Measurements from ENCODE around the gene PITPNC1.

PITPNC1 gene

DNA sequence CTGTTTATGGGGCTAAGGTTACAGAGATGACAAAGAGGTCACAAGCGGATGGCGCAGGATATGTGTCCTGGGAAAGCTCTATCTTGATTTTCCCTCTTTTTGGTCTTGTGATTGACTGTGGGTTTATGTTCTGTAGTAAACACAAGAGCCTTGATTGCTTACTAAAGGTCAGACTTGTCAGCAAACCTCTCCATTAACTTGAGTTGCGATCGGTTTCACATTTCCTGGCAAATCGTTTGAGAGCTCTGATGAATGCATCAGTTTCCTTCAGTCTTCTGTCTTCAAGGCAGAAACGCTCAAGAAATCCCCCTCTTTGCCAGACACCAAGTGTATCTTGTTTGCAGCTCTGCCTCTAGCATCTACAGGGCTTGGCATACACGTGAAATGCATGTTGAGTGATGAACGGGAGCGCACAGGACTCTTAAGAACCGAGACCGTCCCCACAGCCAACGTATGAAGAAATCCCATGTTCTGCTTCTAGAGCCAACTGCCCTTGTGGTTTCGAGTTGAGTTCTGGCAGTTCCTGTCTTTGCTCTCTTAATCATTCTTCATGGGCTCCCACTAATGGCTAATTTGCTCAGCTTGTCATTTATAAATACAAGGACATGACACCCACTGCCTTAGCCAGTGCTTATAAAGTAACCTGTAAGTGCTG lies 143.3 kb downstream of the PITPNC1 start:
- no peak for DNase-seq

DNA sequence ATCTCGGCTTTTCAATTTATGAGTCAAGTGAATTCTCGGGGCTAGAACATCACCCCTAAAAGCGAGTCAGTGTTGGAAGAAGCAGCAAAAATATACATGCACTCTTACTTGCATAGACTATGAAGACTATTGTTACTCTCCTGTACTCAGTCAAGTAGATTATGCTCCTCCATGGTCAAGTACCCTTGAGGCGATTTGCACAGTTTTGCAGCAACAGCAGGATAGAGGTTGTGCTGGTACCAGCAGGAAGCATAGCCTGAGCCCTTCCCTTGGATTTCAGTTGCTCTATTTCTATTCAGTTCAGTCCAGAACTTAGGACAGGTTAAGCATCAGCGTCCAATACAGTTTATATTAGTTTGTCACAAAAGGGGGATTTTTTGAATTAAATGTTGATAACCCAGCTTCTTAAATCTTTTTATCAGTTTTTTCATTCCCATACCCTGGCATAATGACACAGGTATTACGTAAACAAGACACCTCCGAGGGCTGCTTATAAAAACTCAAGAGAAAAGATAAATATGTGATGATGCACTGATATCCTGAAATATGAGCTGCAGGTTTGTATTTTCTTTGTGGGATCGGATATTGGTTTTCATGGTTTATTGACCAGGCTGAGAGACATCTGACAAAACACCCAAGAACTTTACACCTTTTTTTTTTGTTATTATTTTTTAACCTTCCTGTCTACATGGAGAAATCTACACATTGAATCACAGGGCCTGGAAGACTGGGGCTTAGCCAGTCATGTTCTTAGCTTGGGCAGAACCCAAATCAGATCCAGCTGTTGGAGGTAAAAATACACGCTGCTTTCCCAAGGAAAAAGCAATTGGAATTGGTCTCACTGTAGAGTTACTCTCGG lies 144.1 kb downstream of the PITPNC1 start:
- DNase-seq, result no peak

DNA sequence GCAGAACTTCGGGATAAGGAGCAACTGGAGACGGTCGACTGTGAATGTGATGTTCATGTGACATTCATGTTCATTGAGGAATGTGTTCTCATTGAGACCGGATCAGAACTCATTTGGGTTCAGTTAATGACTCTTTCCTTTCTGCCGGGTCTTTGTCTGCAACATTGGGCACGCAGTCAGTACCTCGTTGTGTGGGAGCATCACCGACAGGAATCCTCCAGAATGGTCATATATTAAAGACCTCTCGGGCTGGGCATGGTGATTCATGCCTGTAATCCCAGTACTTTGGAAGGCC lies 144.6 kb downstream of the PITPNC1 start:
- DNase-seq, result no peak

DNA sequence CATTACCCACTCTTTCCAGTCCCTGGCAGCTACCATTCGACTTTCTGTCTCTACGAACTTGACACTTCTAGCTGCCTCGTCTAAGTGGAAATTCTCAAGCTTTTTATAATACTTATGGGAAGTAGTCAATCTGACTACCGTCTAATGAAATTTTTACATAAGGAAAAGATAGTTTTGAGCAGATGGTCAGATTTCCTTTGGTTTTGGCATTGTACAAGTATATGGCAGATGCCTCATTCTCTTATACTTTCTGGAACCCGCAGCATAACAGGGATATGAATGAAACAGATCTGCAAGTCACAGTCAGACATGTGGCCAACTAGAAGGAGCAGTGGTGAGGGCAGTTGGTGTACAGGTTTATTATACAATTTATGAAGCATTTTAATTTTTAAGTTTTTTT lies 146.0 kb downstream of the PITPNC1 start:
- DNase-seq, result no peak

DNA sequence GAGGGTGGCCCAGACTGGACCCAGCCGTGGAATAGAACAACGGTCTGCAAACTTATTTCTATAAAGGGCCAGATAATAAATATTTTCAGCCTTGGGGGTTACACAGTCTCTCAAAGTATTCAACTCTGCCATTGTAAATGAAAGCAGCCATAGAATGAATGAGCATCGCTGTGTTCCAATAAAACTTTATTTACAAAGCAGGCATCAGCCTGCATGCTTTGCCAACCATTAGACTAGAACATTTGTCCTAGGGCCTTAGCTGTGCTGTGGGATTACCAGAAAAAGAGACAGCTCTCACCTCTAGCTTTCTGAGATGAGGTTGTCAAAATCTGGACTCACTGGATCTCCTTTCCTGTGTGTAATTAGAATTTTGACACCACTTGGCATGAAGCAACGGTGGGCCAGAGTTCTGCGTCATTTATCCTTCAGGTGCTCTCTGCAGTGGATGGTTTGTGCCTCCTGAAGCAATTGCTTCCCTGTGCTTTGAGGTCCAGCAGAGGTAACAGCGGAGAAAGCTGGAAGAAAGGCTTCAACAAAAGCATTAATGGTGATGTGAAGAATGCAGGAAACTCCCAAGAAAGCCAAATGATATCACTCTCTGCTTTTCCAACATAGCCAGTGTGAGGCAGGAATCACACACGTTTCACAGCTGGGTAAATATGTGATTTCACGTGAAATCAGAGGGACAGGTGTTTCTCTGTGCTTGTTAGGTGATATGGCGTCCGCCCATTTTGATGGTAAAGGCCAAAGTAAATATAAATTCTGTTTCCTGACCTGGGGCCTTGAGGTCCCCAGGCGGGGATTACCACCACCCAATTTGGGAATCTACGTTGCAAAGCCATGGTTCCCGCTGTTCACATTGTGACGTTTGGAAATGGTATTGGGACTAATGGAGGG lies 148.4 kb downstream of the PITPNC1 start:
- DNase-seq, result no peak

DNA sequence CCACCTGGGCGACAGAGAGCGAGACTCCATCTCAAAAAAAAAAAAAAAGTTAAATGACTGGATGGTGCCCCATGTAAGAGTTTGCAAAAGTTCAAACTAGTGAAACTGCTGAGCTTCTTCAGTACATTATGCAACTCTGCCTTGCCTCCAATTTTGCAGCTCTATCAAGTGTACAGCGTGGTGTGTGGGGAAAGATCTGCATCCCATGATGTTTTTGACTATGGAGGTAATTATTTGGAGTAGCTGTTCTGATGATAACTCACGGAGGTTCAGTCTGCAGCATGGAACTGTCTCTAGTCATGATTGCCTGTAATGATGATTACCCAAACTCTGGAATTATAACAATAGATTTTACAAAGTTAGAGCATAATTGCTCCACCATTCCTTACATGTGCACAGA lies 149.6 kb downstream of the PITPNC1 start:
- DNase-seq, result no peak

DNA sequence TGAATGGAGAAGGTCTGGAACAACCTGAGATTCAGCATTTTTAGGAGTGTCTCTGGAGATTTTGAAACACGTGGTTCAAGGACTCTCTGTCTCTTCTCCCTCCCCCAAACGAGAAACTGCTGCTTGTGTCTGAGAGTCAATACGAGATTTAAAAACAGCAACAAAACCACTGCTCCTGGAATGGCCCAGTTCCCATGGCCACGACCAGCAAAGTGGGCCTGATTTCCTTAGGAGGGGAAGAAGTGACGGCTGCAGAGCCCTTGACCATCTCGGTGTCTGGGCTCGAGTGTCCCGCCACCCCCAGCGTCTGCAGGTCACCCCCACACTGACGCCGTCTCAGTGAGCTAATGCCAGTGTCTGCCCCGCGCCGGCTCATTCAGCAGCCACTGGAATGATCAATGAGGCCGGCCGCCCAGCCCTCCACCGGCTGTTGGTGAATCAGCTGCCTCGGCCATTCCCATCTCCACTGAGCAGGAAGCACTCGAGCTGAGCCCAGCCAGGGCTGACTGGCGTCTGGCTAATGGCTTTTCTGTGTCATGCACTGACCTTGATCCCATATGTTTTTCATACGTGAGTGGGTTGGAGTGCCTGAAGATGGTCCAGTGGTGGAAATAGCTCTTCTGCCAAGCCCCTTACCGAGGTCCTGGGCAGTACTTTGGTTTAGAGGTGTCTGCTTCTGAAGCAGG lies 151.8 kb downstream of the PITPNC1 start:
- no peak for DNase-seq

DNA sequence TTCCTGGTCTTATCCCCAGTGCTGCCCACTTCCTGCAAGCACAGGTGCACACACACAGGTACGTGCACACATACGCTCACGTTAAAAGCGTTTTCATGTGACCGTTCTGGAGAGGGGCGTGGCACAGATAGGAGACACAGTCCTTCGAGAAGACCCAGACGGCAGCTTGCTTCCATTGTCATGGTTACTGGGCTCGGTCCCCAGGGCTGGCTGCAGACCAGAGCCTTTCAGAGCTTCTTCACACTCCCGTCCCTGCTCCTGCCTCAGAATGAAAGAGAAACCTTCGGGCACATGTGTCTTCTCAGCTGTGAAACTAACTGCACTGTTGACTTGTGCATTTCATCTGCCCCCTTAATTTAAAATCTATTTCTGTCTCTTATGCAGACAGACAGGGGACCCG lies 154.2 kb downstream of the PITPNC1 start:
- no peak for DNase-seq

DNA sequence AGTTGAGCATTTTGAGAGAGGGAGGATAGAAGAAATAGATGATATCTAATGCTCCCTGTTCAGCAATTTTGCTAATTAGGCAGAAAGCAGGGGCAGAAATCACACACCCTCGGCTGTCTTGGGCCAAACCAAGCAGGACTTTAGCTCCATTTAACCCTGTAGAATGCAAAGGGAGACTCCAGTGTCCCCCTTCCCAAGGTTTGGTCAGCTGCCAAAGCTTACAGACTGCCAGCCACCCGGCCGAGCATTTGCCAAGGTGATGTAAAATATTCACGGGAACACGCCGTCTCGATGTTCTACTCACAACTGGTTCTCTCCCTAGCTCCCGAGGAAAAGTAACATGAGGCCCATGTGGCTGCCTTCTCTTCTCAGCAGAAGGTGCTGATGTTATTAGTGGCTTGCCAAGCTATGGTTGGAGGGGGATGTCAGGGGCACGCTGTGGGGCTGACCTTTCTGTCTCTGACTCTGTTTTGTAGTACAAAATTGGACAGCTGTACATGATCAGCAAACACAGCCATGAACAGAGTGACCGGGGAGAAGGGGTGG lies 155.3 kb downstream of the PITPNC1 start:
- no peak for DNase-seq

DNA sequence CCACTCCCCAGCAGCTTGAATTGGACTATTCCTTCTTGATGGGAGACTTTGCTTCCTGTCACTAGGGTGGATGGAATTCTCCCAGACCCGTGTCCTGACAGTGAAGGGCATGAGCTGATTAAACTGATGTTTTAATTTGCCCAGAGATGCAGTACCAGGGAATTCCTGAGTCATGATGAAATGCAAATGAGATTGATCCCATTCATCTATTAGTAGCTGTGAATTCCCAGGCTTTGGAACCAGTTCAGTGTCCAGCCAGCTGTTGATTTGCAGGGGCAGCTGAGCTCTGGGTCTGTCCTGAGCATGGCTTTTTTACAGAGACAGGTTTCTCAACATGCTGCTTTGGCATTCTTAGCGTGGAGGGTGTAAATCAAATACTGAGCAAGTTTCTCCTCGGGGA lies 157.9 kb downstream of the PITPNC1 start:
- no peak for DNase-seq

DNA sequence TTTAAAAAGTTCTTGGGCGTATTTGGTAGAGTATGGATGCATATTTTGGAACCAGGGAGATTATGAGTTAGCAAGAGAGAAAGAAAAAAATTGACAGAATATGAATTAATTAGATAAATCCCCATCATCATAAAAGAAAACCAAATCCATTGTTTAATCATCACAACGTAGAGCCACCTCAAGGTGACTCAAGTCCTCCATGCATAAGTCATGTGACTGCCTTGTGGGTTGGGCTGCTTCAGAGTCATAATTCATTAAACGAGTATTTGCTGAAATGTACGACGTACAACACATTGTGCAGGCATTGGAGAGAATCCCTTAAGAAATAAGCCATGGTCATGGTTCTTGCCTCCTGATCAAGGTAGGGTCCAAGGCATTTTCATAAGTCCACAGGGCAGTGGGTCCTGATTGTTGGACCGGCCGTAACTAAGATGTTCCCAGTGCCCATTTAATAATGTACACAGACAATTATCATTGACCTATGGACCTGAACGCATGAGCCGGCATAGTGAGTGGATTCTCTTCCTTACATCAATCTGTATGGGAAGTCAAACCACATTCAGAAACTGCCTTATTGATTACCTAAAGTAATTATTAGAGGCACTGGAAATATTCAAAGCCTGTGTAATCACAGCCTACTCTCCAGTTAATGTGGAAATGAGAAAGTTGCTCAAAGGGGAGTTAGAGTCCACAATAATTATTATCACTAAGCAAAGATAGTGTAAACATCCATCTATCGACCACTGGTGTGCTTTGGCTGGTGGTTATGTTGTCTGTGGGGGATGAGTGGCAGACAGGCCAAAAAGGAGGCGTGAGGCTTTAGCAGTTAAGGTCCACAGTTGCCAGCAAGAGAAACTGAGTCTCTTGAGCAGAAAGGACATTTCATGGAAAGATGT lies 165.4 kb downstream of the PITPNC1 start:
- no peak for DNase-seq

DNA sequence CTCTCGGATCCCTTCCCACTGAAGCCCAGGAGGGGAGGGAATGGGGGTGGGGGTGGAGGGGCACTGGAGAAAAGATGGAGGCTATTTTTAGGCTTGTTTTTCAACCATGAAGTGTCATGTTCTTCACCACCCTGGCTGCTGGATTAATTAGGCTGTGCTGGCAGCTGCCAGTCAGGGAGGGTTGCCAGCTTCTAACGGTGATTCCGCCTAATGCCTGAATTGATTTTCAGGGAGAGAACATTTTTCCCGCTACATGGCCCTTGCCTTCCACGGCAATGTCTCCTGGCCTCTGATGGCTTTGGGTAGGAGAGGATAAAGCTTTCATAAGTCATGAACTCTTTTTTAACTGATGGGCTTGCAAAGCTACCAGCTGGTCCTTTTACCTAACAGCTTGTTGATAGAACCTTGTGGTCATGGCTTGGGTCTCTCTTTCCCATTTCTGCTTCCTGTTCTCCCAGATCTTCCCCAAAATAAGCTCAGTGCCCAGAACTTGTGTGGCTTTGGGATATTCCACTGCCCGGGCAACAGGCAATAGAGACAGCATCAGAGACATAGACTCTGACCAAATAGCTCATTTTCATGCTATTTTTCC lies 167.4 kb downstream of the PITPNC1 start:
- DNase-seq, result no peak

DNA sequence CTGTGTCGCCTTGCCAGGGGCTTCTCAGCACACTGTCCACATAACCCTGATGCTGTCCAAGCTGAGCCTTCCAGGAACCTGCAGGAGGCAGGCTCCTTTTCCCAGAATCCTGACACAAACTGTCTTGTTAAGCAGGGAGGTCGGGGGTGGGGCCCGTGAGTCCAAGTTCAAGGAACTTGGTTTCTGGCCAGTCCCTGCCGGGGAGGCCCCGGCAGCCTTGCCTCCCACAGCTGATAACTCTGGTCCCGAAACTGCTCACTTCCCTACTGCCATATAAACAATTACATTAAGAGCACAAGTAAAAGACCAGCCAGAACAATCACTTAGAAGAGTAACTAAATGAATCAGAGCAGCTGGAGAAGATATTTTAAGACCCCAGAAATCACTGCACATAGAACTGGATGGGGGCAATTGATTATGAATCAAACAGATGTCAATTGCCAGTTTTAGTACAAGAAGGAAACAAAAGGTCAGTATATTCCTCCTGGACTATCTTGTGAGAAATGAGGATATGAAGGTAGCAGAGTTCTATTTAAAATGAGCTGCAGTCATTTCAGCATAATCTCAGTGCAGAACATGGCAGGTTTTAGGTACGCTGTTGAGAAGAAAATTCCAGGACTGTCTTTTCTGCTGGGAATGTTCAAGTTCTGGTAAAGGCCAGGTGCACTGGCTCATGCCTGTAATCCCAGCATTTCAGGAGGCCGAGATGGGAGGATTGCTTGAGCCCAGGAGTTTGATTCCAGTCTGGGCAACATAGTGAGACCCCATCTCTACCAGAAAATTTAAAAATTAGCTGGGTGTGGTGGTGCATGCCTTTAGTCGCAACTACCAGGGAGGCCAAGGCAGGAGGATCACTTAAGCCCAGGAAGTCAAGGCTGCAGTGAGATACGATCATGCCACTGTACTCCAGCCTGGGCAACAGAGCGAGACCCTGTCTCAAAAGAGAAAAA lies 169.8 kb downstream of the PITPNC1 start:
- DNase-seq, result no peak

DNA sequence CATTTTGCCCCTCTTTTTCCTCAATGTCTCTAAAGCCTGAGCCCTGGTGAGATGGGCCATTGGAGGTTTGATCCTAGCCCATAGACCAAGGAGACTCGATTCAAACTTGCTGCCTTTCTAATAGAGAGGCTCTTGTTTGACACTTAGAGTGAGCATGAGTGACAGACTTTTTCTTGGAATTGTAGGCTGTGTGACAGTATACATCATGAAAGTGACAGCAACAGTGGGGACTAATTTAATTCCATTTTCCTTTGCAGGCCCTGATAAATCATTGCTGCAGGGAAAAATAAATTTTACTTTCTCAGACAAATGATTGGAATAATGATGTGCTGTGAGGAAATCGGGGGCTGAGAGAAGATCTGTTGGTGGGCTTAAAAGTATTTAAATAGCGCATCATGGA lies 171.6 kb downstream of the PITPNC1 start:
- no peak for DNase-seq

DNA sequence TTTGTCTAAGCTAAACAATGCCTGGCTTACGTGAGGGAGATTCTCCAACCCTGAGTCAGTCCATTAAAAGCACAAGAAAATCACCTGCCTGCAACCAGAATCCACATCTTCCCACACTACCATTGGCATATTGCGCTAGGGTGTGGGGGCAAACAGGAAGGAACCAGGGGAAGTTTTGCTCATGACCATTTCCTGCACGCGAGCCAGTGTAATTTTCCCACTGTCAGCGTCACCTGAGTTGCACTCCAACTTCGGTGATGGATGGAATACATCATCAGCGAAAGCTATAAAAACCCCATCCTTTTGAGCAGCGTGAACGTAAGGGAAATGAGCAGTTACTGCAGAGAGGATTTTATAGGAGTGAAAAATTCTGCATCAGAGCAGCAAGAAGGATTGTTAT lies 172.7 kb downstream of the PITPNC1 start:
- DNase-seq, result no peak

DNA sequence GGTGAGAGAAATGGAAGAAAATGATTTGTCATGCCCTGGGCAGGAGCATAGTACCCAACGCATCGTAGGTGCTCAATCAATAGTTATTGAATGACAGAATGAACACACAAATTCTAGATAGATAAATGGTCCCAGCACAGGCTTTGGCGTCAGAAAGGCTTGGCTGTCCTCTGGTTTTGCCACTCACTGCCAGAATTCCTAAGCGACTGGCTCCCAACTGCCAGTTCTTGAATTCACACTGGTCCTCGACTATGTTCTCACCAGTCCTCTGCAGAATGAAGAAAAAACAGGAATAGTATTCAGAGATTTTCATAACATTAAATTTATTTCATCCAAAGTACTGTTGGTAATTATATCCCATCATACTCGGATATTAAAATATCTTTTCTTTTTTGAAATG lies 177.6 kb downstream of the PITPNC1 start:
- no peak for DNase-seq

DNA sequence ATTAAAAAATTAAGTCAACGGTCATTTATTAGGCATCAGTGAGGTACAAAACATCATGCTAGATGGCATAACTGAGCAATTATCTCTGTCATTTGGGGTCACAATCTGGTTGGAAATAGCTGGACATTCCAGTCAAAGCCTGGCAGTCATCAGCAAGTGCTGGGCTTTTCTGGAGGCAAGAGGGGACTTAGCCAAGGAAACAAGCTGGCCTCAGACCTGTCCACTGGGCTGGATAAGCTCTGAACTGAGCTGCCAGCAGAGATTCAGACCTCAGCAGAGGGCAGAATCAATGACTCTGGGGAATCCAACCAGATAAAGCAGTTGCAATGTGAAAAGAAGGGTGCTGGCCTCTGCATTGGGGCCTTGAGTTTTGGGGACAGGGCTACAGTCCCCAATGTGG lies 178.8 kb downstream of the PITPNC1 start:
- no peak for DNase-seq

DNA sequence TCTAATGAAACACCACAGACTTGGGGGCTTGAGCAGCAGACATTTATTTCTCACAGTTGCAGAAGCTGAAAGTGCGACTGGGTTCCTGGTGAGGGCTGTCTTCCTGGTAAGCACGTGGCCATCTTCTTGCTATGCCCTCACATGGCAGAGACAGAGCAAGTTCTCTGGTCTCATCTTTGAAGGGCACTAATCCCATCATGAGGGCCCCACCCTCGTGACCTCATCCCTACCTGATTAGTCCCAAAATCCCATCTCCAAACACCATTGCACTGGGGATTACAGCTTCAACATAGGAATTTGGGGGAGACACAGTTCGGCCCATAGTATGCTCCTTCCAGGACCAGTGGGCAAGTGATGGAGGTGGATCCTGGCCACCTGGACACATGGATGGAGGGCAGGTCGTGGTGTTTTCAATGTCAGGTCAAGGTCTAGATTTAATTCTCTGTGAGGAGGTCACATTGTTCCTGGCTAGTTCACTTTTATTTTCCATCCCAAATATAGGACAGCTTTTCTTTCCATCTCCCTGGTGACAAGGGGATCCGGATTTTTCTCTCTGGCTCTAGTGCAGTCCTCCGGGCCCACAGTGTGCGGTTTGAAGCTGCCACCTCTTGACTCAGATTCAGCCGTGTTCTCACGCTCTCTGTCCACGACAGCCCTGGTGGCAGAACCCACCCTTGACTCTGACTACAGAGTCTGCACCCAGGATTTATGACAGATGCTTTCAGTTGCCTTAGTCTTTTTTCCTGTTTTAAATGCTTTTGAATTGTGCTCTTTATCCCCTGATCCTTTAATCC lies 180.2 kb downstream of the PITPNC1 start:
- no peak for DNase-seq

DNA sequence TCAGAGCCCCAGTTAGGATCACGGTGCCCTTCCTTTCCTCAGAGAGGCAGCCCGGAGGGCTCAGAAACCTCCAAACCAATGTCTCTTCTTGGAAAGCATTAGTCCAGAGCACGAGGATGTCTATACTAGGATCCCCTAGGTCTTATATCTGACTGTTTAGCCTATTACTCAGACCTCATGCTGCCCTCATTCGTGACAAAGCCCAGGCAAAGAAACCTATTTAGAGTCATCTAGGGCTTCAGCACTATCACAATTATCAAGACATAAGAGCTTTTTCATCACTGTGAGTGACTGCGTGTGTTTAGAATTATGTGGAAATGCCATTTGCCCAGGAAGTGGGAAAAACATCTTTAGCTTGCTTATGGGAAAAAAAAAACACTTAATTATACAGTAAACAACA lies 180.8 kb downstream of the PITPNC1 start:
- no peak for DNase-seq

Data from CD4-positive, alpha-beta T cell treated with Interleukin-15 for 1 hour (primary cell).